Measurements from ENCODE around the gene TBX19.

- TF ChIP-seq CTCF (IDR thresholded peaks at IDR 0.05; ENCODE audit: insufficient read depth, low read depth, low read length) (peak; percentile 51), EZH2 (IDR thresholded peaks at IDR 0.05; ENCODE audit: insufficient read depth, low read length) (no peak)
These were observed 45.7 kb upstream of the TBX19 start for GRCh38 chr1:168234846-168235547.
